IMR-90 (cell line): Measurements from ENCODE around the gene RCBTB2. TPM values are rescaled to one million over a fixed set of nuclear protein-coding genes. Genes with fewer than 3 reads are reported as not detected.
A peak's percentile ranks its signal among the peaks of the same experiment; 100 is the strongest.

Experiments used
- ATAC-seq: fragments of 200-7000 bp; cut with Tn5 transposase; 2 replicates; pipeline ENCODE4 v1.9.1; 2020; ENCODE audit warnings: low read depth, mild to moderate bottlenecking, moderate library complexity
- BruUV-seq: library from RNA; stranded (reverse); fragments of 400-500 nt; replicated peaks from 2 replicates; lab custom pipeline; 2021; lab: Mats Ljungman, UMichigan
- CTCF ChIA-PET: fragments of 300-600 bp; formaldehyde crosslinking; extraction: SDS; loops from one replicate; lab custom pipeline; 2021; ENCODE audit warnings: antibody characterized with exemption; lab: Yijun Ruan, JAX
- POLR2A ChIA-PET: fragments of 300-600 bp; sonication (Branson Sonifier 250); formaldehyde crosslinking; loops from one replicate; lab custom pipeline; 2022; ENCODE audit warnings: antibody characterized with exemption; ENCODE audit not compliant: unreplicated experiment; lab: Charles Lee
- DNase-seq: peaks from one replicate; pipeline ENCODE4 v3.0.0; 2013
- H2AFZ ChIP-seq: replicated peaks from 2 replicates; pipeline ENCODE3; 2013; ENCODE audit warnings: low read length, mild to moderate bottlenecking; ENCODE audit not compliant: poor library complexity
- H2AK5ac ChIP-seq: 2 replicates; pipeline ENCODE4 v1.6.1; 2013; ENCODE audit warnings: low read depth, low read length, inconsistent platforms
- H2AK9ac ChIP-seq: replicated peaks from 2 replicates; pipeline ENCODE3; 2013; ENCODE audit warnings: mild to moderate bottlenecking, low read depth, low read length, moderate library complexity; ENCODE audit not compliant: poor library complexity
- H2BK120ac ChIP-seq: 2 replicates; pipeline ENCODE4 v1.6.1; 2013; ENCODE audit warnings: low read depth, low read length, inconsistent platforms
- H2BK15ac ChIP-seq: 3 replicates; pipeline ENCODE4 v1.6.1; 2013; ENCODE audit warnings: low read depth, low read length, inconsistent platforms
- H2BK20ac ChIP-seq: 2 replicates; pipeline ENCODE4 v1.6.1; 2013; ENCODE audit warnings: low read depth, mild to moderate bottlenecking, inconsistent platforms, low read length, moderate library complexity
- H2BK5ac ChIP-seq: 2 replicates; pipeline ENCODE4 v1.6.1; 2013; ENCODE audit warnings: mild to moderate bottlenecking, low read depth, low read length, inconsistent platforms; ENCODE audit not compliant: poor library complexity, severe bottlenecking
- H3K14ac ChIP-seq: replicated peaks from 2 replicates; pipeline ENCODE4 v1.6.1; 2013; ENCODE audit warnings: low read depth, low read length, inconsistent platforms
- H3K18ac ChIP-seq: 2 replicates; pipeline ENCODE4 v1.6.1; 2013; ENCODE audit warnings: low read depth, low read length, control low read depth
- H3K23ac ChIP-seq: 2 replicates; pipeline ENCODE4 v1.6.1; 2013; ENCODE audit warnings: low read depth, low read length, inconsistent platforms
- H3K27ac ChIP-seq: 2 replicates; pipeline ENCODE4 v1.5.1; 2013; ENCODE audit warnings: mild to moderate bottlenecking, control low read depth, low read length; ENCODE audit not compliant: insufficient read depth
- H3K27me3 ChIP-seq: 2 replicates; pipeline ENCODE4 v1.6.1; 2013; ENCODE audit warnings: low read length; ENCODE audit not compliant: control insufficient read depth, insufficient read depth
- H3K36me3 ChIP-seq: 2 replicates; pipeline ENCODE4 v1.6.1; 2013; ENCODE audit warnings: low read length, mixed read lengths; ENCODE audit not compliant: control insufficient read depth, insufficient read depth
- H3K4ac ChIP-seq: 2 replicates; pipeline ENCODE4 v1.6.1; 2013; ENCODE audit warnings: low read depth, low read length, inconsistent platforms
- H3K4me1 ChIP-seq: 2 replicates; pipeline ENCODE4 v1.6.1; 2013; ENCODE audit warnings: low read length, mixed read lengths; ENCODE audit not compliant: control insufficient read depth, insufficient read depth
- H3K4me2 ChIP-seq: 2 replicates; pipeline ENCODE4 v1.6.1; 2013; ENCODE audit warnings: low read depth, mild to moderate bottlenecking, control low read depth, low read length, moderate library complexity
- H3K4me3 ChIP-seq: 2 replicates; pipeline ENCODE4 v1.5.1; 2013; ENCODE audit warnings: low read depth, mild to moderate bottlenecking, control low read depth, low read length, moderate library complexity; ENCODE audit not compliant: insufficient read depth
- H3K56ac ChIP-seq: 2 replicates; pipeline ENCODE4 v1.6.1; 2013; ENCODE audit warnings: low read length, inconsistent platforms; ENCODE audit not compliant: insufficient read depth; ENCODE audit errors: extremely low read depth
- H3K79me1 ChIP-seq, 2 experiments: 2 replicates each; pipeline ENCODE4 v1.6.1; 2013; ENCODE audit warnings: low read length in 2 of 2, inconsistent platforms in 1 of 2, low read depth in 1 of 2
- H3K9ac ChIP-seq: 2 replicates; pipeline ENCODE4 v1.6.1; 2013; ENCODE audit warnings: low read depth, low read length, control low read depth
- H3K9me1 ChIP-seq: 2 replicates; pipeline ENCODE4 v1.6.1; 2013; ENCODE audit warnings: low read length, inconsistent platforms; ENCODE audit not compliant: insufficient read depth
- H3K9me3 ChIP-seq: 2 replicates; pipeline ENCODE4 v1.6.1; 2013; ENCODE audit warnings: low read length; ENCODE audit not compliant: control insufficient read depth, insufficient read depth
- H4K20me1 ChIP-seq: 2 replicates; pipeline ENCODE4 v1.6.1; 2013; ENCODE audit warnings: low read length, inconsistent platforms; ENCODE audit not compliant: insufficient read depth
- H4K5ac ChIP-seq: 2 replicates; pipeline ENCODE4 v1.6.1; 2013; ENCODE audit warnings: mild to moderate bottlenecking, low read depth, low read length, control low read depth
- H4K8ac ChIP-seq, 2 experiments: 2 replicates each; pipeline ENCODE4 v1.6.1; 2013; ENCODE audit warnings: low read depth in 2 of 2, low read length in 2 of 2, control low read depth in 1 of 2, inconsistent platforms in 1 of 2
- H4K91ac ChIP-seq: 2 replicates; pipeline ENCODE4 v1.6.1; 2013; ENCODE audit warnings: low read depth, low read length, inconsistent platforms; ENCODE audit not compliant: insufficient read depth
- CEBPB ChIP-seq: IDR thresholded peaks from 2 replicates; pipeline ENCODE4 v1.6.1; 2012; ENCODE audit warnings: low read depth, low read length, improper control_type of control experiment
- USF2 ChIP-seq: fragments of 150-350 bp; IDR thresholded peaks from 2 replicates; pipeline ENCODE4 v1.6.1; 2017; ENCODE audit warnings: mild to moderate bottlenecking, antibody characterized with exemption, low read length, low read depth
- WGBS, 2 experiments: methylation state at CpG; one replicate each; pipeline versions ENCODE4 v1.1.5 to v1.1.7; 2013; ENCODE audit warnings: missing lambda C conversion rate in 2 of 2; ENCODE audit not compliant: insufficient read length in 1 of 2; ENCODE audit errors: extremely low coverage in 2 of 2; 5-methylcytosine and 5-hydroxymethylcytosine counted together
- dilution Hi-C: fragments of 300-500 bp; cut with HindIII; formaldehyde crosslinking; loops from one replicate; pipeline ENCODE4 v1.14.3; 2018; ENCODE audit warnings: low sequenced_read_pairs; ENCODE audit not compliant: unreplicated experiment
- in situ Hi-C: fragments of 300-500 bp; cut with MboI; formaldehyde crosslinking; loops from 3 replicates; pipeline ENCODE4 v1.14.3; 2019; ENCODE audit warnings: low sequenced_read_pairs, inconsistent platforms, mixed read lengths
- intact Hi-C: fragments of 100-400 bp; cut with micrococcal nuclease; formaldehyde crosslinking; loops from 2 replicates; pipeline ENCODE4 v1.10.0; 2022
- polyA plus RNA-seq, 3 experiments: library from polyadenylated mRNA; depleted of rRNA; stranded (reverse); fragments of >200 nt; gene quantifications; 2 replicates each; pipeline ENCODE4 v1.2.3, GENCODE V29; 2012; ENCODE audit warnings: low replicate concordance in 1 of 3
- total RNA-seq: library from RNA; depleted of rRNA; stranded (reverse); fragments of >200 nt; gene quantifications from 2 replicates; pipeline ENCODE4 v1.2.3, GENCODE V29; 2012

RCBTB2 gene
- total and polyA plus RNA-seq, 2 of the 4 experiments (the other 2 are of a cell fraction) = 4.0 to 5.2 TPM

- ATAC-seq (no peak), DNase-seq (no peak)
- Histone ChIP-seq H2BK15ac (peak overlapping the region; percentile 86; the same call in 2 of the 3 replicates), H3K36me3 (no peaks in the 10 kb centered on the region), H3K4ac (peak overlapping the region; percentile 97), H2BK20ac (peak overlapping the region; percentile 67; the same call in 1 of the 2 replicates), H3K27me3 (no peaks in the 10 kb centered on the region), H3K9me1 (peaks cover 2% of the 10 kb centered on the region; the same call in 1 of the 2 replicates), H3K18ac (peak overlapping the region; percentile 86), H3K14ac (peak overlapping the region; percentile 99), H3K9ac (peak overlapping the region; percentile 95), H3K79me1 (peaks cover 8 to 13% of the 10 kb centered on the region in 2 experiments), H2AFZ (peak overlapping the region; percentile 98), H2AK5ac (peak overlapping the region; percentile 32; the same call in 1 of the 2 replicates), H3K27ac (peak overlapping the region; percentile 91), H3K56ac (peak overlapping the region; percentile 78), H4K20me1 (no peaks in the 10 kb centered on the region), H2BK120ac (peak overlapping the region; percentile 86), H4K5ac (peak overlapping the region; percentile 98), H3K4me3 (peak overlapping the region; percentile 86), H3K4me1 (peaks cover 5% of the 10 kb centered on the region), H4K91ac (peak overlapping the region; percentile 96), H3K23ac (peak overlapping the region; percentile 96), H3K9me3 (no peaks in the 10 kb centered on the region), H3K4me2 (peak overlapping the region; percentile 90), H2BK5ac (peak overlapping the region; percentile 88), H4K8ac (peak overlapping the region; percentile 98 to 99), H2AK9ac (no peak overlapping the region)
- 7% methylated on average over 2 of the region's 19 CpGs; no CpG with 5 or more reads in 1 of the 2 experiments for WGBS, 2 experiments
- no TSS peak for BruUV-seq
- no peak for TF ChIP-seq USF2
- peak; percentile 33; the same call in 1 of the 2 replicates for TF ChIP-seq CEBPB
- ChIA-PET CTCF (no interaction called here), POLR2A (no interaction called here)
- dilution Hi-C loops (no loop called here), intact Hi-C loops (loop anchor here (5.0 kb wide), 1 partner anchor 124 kb away; no protein-coding TSS in a partner anchor), in situ Hi-C loops (no loop called here)
Observed at GRCh38 chr13:48531416-48532255, 1.2 kb downstream of the RCBTB2 start.
